HepG2 (cell line): ENCODE measurements around the gene NFATC3. TPM values are rescaled to one million over a fixed set of nuclear protein-coding genes. Genes with fewer than 3 reads are reported as not detected.

Experiments
- EZH2 ChIP-seq: conservative IDR thresholded peaks from 2 replicates; pipeline ENCODE4 v1.6.1; 2012; ENCODE audit warnings: mild to moderate bottlenecking, low read depth, low read length, moderate library complexity
- FOXA3 ChIP-seq: IDR thresholded peaks from 2 replicates; pipeline ENCODE4 v1.6.1; 2016; ENCODE audit warnings: missing genetic modification reagents, missing compliant biosample characterization
- GTF3A ChIP-seq: sonication (generic); formaldehyde crosslinking; conservative IDR thresholded peaks from 2 replicates; pipeline ENCODE4 v1.4.0; 2020; ENCODE audit warnings: mild to moderate bottlenecking, missing genetic modification reagents
- SETDB1 ChIP-seq: sonication (generic); formaldehyde crosslinking; IDR thresholded peaks from 2 replicates; pipeline ENCODE4 v1.5.1; 2020; ENCODE audit warnings: missing genetic modification reagents, mild to moderate bottlenecking, borderline replicate concordance
- STAG1 ChIP-seq: sonication (generic); formaldehyde crosslinking; IDR thresholded peaks from 2 replicates; pipeline ENCODE4 v1.4.0; 2020; ENCODE audit warnings: missing genetic modification reagents
- THAP11 ChIP-seq: IDR thresholded peaks from 2 replicates; pipeline ENCODE4 v1.6.1; 2016; ENCODE audit warnings: missing biosample characterization, missing genetic modification reagents
- TRIM24 ChIP-seq: sonication (generic); formaldehyde crosslinking; IDR thresholded peaks from 2 replicates; pipeline ENCODE4 v1.8.0; 2022; ENCODE audit warnings: mild to moderate bottlenecking, missing genetic modification reagents
- ZFX ChIP-seq: sonication (generic); formaldehyde crosslinking; IDR thresholded peaks from 2 replicates; pipeline ENCODE4 v1.4.0; 2020; ENCODE audit warnings: mild to moderate bottlenecking, low read depth, missing genetic modification reagents, moderate library complexity
- ZNF121 ChIP-seq: sonication (generic); formaldehyde crosslinking; IDR thresholded peaks from 2 replicates; pipeline ENCODE4 v1.5.0; 2020; ENCODE audit warnings: mild to moderate bottlenecking, missing genetic modification reagents
- ZNF138 ChIP-seq: sonication (generic); formaldehyde crosslinking; IDR thresholded peaks from 2 replicates; pipeline ENCODE4 v1.5.0; 2020; ENCODE audit warnings: mild to moderate bottlenecking, low read depth, missing genetic modification reagents
- ZNF207 ChIP-seq: fragments of 450-650 bp; IDR thresholded peaks from 2 replicates; pipeline ENCODE4 v1.6.1; 2016; ENCODE audit warnings: antibody characterized with exemption, borderline replicate concordance
- ZNF33A ChIP-seq: sonication (generic); formaldehyde crosslinking; IDR thresholded peaks from 2 replicates; pipeline ENCODE4 v1.5.1; 2020; ENCODE audit warnings: missing genetic modification reagents, mild to moderate bottlenecking, moderate library complexity, borderline replicate concordance
- ZNF367 ChIP-seq: sonication (generic); formaldehyde crosslinking; IDR thresholded peaks from 2 replicates; pipeline ENCODE4 v1.4.0; 2020; ENCODE audit warnings: missing genetic modification reagents, borderline replicate concordance
- ZNF550 ChIP-seq: sonication (generic); formaldehyde crosslinking; IDR thresholded peaks from 2 replicates; pipeline ENCODE4 v1.4.0; 2020; ENCODE audit warnings: mild to moderate bottlenecking, missing genetic modification reagents, borderline replicate concordance
- ZNF572 ChIP-seq: sonication (generic); formaldehyde crosslinking; IDR thresholded peaks from 2 replicates; pipeline ENCODE4 v1.5.1; 2020; ENCODE audit warnings: mild to moderate bottlenecking, missing genetic modification reagents
- polyA plus RNA-seq, 8 experiments: library from polyadenylated mRNA; depleted of rRNA in 3 of 8; stranded (reverse) in 7 of 8; unstranded in 1 of 8; fragments of >200 nt; fragmentation: Illumina TruSeq in 4 of 8; extraction: Trizol in 4 of 8; gene quantifications; 2 replicates each; pipeline versions ENCODE4 v1.2.1 to v1.2.3, GENCODE V29; 2011 to 2016; ENCODE audit warnings: low read depth in 4 of 8, missing spikeins in 1 of 8, mixed read lengths in 1 of 8; ENCODE audit not compliant: insufficient read depth in 1 of 8
- total RNA-seq, 5 experiments: library from RNA; depleted of rRNA; stranded (reverse); fragments of >200 nt; fragmentation: Illumina TruSeq; extraction: Trizol; gene quantifications; 2 replicates each; pipeline ENCODE4 v1.2.3, GENCODE V29; 2016; ENCODE audit warnings: low read depth in 1 of 5
- TF ChIP-seq, protein P1 (sequence below): sonication (generic); formaldehyde crosslinking; IDR thresholded peaks from 2 replicates; pipeline ENCODE4 v1.4.0; 2020; ENCODE audit warnings: missing genetic modification reagents
- TF ChIP-seq, protein P2 (sequence below): sonication (generic); formaldehyde crosslinking; IDR thresholded peaks from 2 replicates; pipeline ENCODE4 v1.4.0; 2020; ENCODE audit warnings: missing genetic modification reagents, borderline replicate concordance
- TF ChIP-seq, protein P3 (sequence below): sonication (generic); formaldehyde crosslinking; conservative IDR thresholded peaks from 2 replicates; pipeline ENCODE4 v1.8.0; 2022; ENCODE audit warnings: low read depth, missing genetic modification reagents
- TF ChIP-seq, protein P4 (sequence below): sonication (generic); formaldehyde crosslinking; conservative IDR thresholded peaks from 2 replicates; pipeline ENCODE4 v1.4.0; 2020; ENCODE audit warnings: mild to moderate bottlenecking, missing genetic modification reagents, moderate library complexity

NFATC3 gene
- total and polyA plus RNA-seq, 2 of the 13 experiments (the other 11 are each of a cell fraction or from before 2014, with no cell fraction given): 52.6 to 62.7 TPM

DNA sequence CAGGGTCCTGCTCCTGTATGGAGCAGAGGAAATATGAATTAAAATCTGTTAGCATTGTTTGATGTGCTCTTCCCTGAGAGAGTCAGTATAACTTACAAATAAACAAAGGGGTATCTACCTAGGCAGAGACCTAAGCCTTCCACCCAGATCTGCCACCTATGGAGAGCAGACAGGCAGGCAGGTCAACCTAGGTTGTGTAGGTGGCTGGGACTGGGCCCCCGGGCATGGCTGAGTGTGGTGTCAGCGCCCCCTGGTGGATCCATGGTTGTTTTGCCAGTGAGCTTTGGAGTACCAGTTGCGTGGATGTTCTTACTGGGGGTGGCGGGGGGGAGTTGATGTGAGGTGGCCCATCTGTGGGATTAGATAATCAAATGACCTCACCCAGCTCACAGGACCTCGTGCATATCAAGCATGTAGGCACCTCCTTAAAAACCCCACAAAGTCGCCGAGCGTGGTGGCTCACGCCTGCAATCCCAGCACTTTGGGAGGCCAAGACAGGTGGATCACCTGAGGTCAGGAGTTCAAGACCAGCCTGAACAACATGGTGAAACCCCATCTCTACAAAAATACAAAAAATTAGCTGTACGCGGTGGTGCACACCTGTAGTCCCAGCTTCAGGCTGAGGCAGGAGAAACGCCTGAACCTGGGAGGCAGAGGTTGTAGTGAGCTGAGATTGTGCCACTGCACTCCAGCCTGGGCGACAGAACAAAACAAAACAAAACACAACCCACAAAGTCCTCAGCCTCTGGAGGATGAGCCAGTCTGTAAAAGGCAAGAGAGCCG is 44.5 kb upstream of the NFATC3 start (continued):
- TF ChIP-seq ZNF207 (no peak), ZNF550 (CRISPR knock-in tag) (no peak), GTF3A (peak; percentile 50; the same call in 1 of the 2 replicates), ZNF572 (CRISPR knock-in tag) (0 out of 2 replicates have a peak, but pooled peaks have one; percentile 61), STAG1 (CRISPR knock-in tag) (peak; percentile 97), THAP11 (CRISPR knock-in tag) (peak; percentile 48; the same call in 1 of the 2 replicates), SETDB1 (CRISPR knock-in tag) (no peak), FOXA3 (CRISPR knock-in tag) (peak; percentile 47; the same call in 1 of the 2 replicates), ZNF33A (CRISPR knock-in tag) (no peak), TRIM24 (CRISPR knock-in tag) (no peak), EZH2 (no peak), ZNF121 (CRISPR knock-in tag) (no peak), ZNF367 (CRISPR knock-in tag) (no peak), ZNF138 (no peak), ZFX (CRISPR knock-in tag) (peak; percentile 59; the same call in 1 of the 2 replicates)
- TF ChIP-seq, protein P1, sequence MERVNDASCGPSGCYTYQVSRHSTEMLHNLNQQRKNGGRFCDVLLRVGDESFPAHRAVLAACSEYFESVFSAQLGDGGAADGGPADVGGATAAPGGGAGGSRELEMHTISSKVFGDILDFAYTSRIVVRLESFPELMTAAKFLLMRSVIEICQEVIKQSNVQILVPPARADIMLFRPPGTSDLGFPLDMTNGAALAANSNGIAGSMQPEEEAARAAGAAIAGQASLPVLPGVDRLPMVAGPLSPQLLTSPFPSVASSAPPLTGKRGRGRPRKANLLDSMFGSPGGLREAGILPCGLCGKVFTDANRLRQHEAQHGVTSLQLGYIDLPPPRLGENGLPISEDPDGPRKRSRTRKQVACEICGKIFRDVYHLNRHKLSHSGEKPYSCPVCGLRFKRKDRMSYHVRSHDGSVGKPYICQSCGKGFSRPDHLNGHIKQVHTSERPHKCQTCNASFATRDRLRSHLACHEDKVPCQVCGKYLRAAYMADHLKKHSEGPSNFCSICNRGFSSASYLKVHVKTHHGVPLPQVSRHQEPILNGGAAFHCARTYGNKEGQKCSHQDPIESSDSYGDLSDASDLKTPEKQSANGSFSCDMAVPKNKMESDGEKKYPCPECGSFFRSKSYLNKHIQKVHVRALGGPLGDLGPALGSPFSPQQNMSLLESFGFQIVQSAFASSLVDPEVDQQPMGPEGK (CRISPR knock-in tag): peak; percentile 94
- TF ChIP-seq, protein P2, sequence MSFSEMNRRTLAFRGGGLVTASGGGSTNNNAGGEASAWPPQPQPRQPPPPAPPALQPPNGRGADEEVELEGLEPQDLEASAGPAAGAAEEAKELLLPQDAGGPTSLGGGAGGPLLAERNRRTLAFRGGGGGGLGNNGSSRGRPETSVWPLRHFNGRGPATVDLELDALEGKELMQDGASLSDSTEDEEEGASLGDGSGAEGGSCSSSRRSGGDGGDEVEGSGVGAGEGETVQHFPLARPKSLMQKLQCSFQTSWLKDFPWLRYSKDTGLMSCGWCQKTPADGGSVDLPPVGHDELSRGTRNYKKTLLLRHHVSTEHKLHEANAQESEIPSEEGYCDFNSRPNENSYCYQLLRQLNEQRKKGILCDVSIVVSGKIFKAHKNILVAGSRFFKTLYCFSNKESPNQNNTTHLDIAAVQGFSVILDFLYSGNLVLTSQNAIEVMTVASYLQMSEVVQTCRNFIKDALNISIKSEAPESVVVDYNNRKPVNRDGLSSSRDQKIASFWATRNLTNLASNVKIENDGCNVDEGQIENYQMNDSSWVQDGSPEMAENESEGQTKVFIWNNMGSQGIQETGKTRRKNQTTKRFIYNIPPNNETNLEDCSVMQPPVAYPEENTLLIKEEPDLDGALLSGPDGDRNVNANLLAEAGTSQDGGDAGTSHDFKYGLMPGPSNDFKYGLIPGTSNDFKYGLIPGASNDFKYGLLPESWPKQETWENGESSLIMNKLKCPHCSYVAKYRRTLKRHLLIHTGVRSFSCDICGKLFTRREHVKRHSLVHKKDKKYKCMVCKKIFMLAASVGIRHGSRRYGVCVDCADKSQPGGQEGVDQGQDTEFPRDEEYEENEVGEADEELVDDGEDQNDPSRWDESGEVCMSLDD (CRISPR knock-in tag): no peak
- TF ChIP-seq, protein P3, sequence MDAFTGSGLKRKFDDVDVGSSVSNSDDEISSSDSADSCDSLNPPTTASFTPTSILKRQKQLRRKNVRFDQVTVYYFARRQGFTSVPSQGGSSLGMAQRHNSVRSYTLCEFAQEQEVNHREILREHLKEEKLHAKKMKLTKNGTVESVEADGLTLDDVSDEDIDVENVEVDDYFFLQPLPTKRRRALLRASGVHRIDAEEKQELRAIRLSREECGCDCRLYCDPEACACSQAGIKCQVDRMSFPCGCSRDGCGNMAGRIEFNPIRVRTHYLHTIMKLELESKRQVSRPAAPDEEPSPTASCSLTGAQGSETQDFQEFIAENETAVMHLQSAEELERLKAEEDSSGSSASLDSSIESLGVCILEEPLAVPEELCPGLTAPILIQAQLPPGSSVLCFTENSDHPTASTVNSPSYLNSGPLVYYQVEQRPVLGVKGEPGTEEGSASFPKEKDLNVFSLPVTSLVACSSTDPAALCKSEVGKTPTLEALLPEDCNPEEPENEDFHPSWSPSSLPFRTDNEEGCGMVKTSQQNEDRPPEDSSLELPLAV (CRISPR knock-in tag): no peak
- TF ChIP-seq, protein P4, sequence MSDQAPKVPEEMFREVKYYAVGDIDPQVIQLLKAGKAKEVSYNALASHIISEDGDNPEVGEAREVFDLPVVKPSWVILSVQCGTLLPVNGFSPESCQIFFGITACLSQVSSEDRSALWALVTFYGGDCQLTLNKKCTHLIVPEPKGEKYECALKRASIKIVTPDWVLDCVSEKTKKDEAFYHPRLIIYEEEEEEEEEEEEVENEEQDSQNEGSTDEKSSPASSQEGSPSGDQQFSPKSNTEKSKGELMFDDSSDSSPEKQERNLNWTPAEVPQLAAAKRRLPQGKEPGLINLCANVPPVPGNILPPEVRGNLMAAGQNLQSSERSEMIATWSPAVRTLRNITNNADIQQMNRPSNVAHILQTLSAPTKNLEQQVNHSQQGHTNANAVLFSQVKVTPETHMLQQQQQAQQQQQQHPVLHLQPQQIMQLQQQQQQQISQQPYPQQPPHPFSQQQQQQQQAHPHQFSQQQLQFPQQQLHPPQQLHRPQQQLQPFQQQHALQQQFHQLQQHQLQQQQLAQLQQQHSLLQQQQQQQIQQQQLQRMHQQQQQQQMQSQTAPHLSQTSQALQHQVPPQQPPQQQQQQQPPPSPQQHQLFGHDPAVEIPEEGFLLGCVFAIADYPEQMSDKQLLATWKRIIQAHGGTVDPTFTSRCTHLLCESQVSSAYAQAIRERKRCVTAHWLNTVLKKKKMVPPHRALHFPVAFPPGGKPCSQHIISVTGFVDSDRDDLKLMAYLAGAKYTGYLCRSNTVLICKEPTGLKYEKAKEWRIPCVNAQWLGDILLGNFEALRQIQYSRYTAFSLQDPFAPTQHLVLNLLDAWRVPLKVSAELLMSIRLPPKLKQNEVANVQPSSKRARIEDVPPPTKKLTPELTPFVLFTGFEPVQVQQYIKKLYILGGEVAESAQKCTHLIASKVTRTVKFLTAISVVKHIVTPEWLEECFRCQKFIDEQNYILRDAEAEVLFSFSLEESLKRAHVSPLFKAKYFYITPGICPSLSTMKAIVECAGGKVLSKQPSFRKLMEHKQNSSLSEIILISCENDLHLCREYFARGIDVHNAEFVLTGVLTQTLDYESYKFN: 0 out of 2 replicates have a peak, but pooled peaks have one; percentile 36
